GM21360 (cell line): ENCODE results near the gene TSPO2.

ENCODE experiments used
- ATAC-seq: cut with Tn5 transposase; IDR thresholded peaks from one replicate; pipeline ENCODE4 v1.9.1; 2021; ENCODE audit warnings: mild to moderate bottlenecking, moderate library complexity; ENCODE audit not compliant: unreplicated experiment

The TSPO2 gene

DNA sequence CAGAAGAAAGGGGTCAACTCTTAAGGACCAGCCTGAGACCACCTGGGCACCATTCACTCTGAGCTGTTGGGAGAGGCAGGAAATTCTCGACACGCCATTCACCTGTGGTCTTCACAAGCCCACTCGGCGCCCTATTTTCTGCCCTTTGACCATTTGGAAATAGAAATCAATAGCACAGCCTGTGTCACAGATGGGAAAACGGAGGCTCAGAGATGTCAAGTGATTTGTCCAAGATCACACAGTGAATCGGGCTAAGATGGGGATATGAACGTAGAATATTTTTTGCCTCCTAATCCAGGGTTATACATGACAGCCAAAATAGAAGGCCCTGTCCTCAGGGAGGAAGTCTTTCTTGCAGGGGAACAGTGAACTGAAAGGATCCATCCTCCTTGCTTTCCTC is 7.7 kb downstream of the TSPO2 start:
- no peak for ATAC-seq

DNA sequence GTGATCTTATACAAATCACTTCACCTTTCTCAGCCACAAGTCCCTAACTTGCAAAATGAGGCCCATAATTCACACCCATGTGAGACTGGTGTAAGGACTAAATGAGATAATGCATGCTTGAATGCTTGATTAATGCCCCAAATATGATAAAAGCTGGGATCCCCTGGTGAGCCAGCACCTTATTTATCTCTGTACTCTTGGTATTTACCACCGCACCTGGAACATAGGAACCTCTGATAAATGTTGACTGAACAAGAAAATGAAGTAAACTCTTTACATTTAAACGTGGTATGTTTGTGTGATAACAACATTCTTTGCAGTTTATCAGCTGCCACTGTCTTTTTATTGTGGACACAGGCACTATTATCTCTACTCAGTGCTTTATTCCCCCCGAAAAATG is 8.3 kb downstream of the TSPO2 start:
- no peak for ATAC-seq

DNA sequence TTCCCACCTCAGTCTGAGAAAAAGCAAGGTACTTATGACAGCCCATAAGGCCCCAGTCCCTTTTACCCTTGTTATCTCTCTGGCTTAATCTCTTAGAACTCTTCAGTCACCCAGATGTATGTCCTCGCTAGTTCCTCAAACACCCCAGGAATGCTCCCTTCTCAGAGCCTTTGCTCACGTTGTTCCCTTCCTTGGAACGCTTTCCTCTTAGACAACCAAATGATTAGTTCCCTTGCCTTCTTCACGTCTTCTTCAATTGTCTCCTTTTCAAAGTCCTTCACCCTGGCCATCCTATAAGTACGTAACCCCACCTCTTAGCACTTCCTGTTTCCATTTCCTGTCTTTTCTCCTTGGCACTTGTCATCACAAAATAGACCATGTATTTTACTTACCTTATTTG is 9.6 kb downstream of the TSPO2 start:
- no peak for ATAC-seq

DNA sequence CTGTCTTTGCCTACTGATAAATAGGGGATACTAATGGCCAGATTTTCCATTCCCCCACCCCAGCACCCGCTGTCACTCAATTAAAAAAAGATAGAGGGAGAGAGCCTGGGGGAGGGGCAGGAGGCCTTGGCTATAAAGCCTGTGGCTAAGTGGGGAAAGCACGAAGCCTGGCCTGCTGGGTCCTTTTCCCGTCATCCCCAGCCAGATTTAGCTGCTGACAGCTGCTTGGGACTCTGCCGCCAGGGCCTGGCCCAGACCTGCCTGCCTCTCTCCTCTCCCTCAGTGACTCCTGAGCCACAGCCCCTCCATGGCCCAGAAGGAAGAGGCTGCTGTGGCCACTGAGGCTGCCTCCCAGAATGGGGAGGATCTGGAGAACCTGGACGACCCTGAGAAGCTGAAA is 10.8 kb downstream of the TSPO2 start, which contains the start of gene APOBEC2:
TSS of gene APOBEC2 (plus strand) at position 162 of the 400 bp plus-strand sequence. CDS start at position 308, 146 bp downstream.
- no peak for ATAC-seq

DNA sequence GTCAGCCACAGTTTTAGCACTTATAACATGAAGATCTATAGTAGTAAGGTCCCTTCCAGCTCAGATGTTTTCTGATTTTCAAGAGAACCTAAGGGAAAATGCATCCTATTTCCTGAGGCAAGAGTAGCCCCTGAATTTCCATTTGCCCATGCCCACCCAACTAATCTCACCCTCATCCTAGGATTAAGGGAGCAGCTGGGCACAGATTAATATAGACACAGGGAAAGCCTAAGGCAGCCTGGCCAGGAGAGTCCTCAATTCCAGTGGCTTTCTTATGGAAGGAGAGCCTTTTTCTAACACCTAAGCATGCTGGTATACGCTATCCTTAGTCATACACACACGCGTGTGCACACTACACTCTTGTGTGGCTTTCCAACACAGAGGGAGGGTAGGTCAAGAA is 12.2 kb downstream of the TSPO2 start:
- ATAC-seq: no peak

DNA sequence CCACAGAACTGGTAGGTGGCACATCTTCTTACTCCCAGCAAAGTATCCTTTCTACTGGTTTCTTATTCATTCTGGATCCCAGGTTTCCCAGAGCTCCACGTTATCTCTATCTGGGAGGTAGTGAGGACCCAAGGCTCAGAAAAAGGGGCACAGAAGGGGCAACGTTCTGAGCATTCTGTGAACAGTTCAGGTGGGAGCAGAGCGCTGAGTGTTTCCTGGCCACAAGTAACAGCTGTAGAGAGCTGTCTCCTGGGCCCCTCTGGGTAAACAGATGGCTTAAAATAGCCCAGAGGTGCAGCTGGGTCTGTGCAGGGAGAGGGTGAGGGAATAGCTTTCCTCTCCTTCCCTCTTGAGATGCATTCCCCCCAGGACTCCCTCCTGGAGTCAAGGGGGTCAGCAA is 12.9 kb downstream of the TSPO2 start:
- ATAC-seq: no peak

DNA sequence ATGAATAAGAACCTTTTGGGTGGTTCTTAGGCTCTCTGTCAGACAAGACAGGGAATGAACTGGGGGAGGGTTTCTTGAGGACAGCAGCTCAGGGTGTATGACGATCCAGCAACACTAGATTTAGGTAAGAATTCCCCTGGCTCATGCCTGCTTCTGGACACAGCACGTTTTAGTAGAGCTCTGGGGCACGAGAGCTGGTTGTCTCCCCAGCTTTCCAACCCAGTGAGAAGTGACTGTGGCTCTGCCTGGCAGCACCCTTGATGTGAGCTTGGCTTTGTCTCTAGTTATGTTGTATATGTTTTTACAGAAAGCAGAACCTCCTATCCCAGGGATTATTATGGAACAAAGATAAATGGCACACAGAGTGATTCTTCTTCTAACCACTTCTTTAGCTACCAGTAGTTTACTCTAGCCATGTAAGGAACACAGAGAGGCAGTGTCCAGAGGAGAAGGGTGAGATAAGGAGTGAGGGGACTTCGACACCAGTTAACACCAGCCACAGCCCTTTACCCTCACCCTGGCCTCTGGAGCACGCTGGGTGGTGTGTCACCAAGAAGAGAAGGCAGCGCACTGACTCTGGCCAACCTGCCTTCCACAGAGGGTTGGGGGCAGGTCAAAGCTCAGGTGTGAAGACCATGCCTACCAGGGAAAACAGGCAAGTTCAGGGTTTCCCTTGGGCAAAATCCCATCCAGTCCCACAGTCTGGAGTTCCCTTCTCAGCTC is 14.7 kb downstream of the TSPO2 start:
- ATAC-seq: no peak

DNA sequence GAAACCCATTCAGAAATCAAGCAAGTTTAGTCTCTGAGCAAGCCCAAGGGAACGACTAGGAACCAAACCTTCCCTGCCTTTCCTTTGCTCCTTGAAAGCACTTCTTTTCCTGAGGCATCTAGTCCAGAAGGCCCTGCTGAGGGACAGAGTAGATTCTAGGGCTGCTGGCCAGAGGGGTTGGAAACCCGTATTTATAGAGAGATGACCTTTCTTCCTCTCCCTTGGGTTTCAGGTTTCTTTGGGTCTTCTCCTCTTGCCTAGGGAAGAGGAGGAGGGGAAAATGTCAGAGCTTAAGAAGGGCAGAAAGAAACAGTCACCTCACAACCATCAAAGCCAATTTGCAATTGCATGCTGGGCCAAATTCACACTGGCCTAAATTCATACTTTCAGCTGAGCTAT is 16.5 kb downstream of the TSPO2 start:
- no peak for ATAC-seq

DNA sequence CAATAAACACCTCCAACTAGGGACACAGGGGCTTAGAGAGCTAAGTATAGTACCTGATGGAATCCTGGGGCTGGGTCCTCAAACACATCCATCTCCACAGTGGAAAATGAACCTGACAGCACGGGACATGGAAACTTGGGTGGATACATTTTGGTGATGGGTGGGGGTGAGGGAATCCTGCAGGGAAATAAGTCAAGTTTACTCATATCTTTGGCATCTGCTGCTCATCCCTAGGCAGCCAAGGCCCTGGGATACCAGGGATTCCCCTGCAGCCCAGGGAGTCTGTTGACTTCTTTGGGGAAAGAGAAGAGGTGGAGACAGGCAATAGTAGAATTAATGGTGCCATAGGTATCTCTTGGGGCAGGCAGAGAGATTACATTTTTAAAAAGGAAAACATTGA is 17.3 kb downstream of the TSPO2 start:
- no peak for ATAC-seq

DNA sequence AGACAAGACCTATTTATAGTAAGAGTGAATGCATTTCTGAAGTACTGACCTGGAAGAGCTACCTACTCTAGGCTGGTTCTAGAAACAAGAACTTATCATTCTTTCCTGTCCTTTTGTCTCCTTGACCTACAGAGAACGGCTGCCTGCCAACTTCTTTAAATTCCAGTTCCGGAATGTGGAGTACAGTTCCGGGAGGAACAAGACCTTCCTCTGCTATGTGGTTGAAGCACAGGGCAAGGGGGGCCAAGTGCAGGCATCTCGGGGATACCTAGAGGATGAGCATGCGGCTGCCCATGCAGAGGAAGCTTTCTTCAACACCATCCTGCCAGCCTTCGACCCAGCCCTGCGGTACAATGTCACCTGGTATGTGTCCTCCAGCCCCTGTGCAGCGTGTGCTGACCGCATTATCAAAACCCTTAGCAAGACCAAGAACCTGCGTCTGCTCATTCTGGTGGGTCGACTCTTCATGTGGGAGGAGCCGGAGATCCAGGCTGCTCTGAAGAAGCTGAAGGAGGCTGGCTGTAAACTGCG is 19.0 kb downstream of the TSPO2 start:
- ATAC-seq: no peak

DNA sequence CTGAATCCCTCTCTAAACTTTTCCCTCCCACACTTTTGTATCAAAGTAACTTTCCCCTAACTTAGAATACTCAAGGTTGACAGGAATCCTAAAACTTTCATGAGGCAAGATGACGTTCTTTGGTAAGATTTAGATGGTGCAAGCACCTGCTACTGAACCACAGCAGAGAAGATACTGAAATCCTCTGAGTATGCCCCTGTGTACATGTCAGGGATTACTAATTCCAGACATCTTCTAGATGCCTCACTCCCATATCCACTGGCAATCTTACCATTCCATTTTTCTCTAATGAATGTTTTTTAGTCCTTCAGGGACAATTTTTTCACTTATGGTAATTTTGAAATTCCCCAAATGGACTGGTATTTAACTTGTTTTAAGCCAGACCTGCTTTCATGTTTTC is 19.8 kb downstream of the TSPO2 start:
- no peak for ATAC-seq

DNA sequence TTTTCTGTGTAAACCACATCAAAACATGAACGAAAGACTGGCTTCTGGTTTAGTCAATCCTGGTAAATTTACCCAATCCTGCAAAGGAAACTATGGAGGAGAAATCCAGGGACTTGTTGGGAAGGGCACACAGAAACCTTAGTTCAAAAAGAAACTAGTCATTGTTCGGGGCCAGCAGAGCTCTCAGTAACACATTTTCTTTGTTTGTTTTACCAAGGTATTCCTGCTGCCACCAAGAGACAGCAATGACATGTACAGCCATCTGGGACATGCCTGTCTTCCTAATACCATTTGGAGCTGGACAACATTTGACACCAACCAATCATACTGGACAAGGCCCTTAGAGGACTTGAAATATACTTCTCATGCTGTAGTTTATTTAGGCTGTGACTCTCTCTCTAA is 21.6 kb downstream of the TSPO2 start:
- ATAC-seq: no peak

DNA sequence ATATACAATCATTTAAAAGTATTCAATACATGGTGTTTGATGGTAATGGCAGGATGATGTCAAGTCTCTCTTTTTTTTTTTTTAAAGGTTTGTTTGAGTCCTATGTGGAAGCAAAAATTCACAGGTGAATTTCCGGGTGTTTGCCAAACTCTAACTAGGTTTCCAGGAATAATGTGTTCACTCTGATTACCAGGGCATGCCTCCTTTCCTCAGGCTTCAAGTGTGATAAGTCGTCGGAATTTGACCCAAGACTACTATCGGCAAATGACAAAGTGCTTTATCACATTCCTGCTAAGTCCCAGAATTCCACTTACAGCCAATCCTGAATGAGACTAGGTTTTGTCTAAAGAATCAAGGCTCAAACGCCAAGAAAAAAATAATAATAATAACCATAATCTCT is 22.6 kb downstream of the TSPO2 start:
- no peak for ATAC-seq

DNA sequence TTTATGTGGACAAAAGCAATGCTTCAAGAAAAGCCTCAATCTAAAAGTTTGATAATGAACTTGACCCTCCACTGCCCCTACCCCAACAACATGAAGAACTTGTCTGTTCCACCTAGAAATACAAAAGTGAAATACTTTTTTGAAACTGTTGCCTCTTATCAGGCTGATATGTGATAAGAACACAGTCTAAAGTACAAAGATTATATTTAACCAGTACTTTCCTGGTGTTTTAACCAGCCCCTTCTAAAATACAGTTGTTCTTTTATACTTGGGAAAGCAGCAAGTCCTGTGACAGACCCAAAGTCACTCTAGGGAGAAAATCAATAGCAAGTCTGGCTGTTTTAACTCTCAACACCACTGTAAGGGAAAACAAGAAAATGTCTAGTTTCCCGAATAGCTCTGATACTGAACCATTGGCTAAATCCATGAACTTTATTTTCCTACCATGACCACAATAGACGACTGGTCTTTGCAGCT is 23.3 kb downstream of the TSPO2 start:
- no peak for ATAC-seq

DNA sequence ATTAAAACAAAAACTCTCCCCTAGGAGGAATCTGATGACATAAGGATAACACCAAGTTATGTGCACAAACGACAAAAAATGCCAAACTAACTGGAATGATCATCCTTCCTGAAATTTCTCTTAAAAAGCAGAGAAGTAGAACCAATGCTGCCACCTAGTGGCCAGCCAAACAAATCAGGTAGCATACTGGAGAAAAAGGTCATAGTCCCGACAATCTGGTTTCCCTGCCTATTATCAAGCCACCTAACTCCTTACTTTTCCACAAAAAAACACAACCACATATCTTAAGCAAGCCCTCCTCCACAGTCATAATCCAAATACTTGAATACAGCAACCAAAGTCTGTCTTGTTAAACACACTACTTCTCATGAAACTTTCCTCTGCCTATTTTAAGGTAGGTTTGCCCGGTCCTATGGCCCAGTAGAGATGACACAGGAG is 24.6 kb downstream of the TSPO2 start:
- ATAC-seq: no peak

DNA sequence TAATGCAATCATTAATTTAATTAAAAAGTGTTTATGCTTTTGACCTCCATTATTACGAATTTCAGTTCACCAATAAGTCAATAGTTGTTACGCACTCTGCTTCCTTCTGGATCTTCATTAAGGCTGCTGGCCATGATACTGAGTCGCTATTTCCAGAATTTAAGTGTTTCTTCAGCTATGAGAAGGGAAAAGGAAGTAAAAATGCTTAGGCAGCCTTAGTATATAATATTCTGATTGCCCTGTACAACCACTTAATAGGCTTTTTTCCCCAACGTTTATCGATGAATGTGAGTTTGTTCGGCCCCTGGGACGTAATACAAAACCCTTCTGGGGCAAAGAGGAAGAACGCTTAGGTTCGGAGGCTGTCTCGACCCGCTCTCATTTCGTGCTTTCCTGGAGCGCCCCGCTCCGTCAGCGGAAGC is 29.2 kb downstream of the TSPO2 start:
- no peak for ATAC-seq

DNA sequence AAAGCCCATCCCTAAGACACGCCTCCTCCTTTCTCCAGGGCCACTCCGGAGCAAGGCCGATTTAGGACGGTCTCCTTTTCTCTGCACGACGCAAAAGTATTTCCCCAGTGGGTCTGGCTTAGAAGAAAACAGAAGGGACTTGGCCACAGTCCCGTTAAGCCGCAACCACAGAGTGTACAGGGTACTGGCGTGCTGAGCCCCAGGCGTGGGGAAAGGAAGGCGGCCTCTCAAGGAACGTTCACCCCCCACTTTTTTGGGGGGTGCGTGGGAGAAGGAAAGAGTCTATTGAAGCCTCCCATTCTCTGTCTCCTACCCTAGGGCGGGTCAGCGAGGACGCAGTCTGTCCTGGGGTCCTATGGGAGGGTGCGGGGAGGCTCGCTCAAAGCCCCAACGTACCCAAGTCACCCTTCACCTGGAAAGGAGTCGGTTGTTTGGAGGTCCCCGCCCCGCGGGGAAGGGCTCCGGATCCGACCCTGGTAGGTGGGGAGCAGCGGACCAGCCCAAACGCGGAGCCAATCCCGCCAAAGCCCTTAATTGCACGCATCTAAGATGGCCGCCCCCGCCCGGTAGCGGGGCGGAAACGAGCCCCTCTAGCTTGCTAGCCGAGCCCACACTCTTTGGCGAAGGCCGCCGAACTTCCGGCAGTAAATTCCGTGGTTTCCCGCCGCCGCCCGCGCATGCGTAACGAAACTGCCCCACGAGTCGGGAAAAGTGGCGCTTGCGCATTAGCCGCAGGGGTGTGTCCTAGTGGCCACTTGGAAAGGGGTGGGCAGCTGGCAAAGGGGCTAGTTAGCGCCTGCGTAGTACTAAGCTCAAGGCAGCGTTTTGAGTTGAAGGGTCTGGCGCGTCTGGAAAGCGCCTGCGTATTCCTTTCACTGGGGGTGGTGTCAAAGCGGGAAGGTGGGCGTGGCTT is 29.9 kb downstream of the TSPO2 start, which contains the start of gene OARD1:
TSS of gene OARD1 (minus strand) at position 434 of the 913 bp plus-strand sequence. CDS start 722 bp downstream, outside the sequence.
- peak; percentile 64 for ATAC-seq

DNA sequence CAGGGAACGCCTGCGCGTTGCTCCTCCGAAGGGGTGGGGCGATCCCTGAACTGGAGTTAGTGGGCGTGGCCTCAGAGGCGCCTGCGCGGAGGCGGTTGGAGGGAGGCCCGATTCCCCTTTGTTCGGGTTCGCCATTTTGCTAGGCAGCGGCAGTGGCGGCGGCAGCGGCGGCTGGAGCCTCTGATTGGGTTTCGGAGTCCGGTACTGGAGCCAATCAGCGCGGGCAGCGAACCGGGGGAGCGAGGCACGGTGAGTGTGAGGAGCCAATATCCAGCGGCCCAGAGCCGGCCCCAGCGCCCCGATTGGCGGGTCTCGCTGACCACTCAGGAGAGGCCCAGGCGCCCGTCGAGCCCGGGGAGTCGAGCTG is 30.6 kb downstream of the TSPO2 start, which contains the start of gene NFYA:
TSS of gene NFYA (plus strand) at position 139 of the 367 bp plus-strand sequence. CDS start 6,116 bp downstream, outside the sequence.
- peak; percentile 62 for ATAC-seq

DNA sequence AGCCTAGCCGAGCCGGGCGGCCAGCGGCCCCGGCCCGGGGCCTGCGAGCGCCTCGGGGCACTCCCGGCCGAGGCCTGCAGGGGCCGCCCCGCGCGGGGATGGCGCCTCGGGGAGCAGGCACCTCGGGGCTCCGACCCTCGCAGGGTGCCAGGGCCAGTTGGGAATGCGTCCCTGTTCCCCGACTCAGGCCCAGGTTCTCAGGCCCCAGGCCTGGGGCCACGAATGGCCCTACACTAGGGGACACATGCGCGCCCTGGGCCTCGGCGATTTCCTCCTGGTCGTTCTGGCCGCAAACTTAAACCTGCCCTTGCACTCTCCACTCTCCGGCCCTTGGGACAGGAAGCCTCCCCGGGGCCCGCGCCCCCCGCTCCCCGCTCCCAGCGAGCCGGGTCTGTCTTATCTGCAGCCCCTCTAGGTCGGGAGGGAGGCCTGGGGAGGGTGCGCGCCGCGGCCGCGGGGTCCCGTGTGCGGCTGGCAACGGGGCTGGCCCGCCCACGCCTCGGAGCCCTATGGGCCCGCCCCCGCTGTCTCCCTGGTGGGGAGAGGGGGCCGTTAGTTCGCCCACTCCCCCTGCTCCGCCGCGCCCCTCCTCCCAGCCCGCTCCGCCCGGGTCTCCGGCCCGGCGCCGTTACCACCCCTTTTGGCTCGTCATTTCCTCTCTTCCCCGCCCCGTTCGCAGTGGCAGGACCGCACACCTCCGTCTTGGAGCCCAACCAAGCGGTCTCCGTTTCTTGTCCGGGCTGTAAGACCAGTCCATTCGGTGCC is 31.1 kb downstream of the TSPO2 start:
- ATAC-seq: peak; percentile 21

DNA sequence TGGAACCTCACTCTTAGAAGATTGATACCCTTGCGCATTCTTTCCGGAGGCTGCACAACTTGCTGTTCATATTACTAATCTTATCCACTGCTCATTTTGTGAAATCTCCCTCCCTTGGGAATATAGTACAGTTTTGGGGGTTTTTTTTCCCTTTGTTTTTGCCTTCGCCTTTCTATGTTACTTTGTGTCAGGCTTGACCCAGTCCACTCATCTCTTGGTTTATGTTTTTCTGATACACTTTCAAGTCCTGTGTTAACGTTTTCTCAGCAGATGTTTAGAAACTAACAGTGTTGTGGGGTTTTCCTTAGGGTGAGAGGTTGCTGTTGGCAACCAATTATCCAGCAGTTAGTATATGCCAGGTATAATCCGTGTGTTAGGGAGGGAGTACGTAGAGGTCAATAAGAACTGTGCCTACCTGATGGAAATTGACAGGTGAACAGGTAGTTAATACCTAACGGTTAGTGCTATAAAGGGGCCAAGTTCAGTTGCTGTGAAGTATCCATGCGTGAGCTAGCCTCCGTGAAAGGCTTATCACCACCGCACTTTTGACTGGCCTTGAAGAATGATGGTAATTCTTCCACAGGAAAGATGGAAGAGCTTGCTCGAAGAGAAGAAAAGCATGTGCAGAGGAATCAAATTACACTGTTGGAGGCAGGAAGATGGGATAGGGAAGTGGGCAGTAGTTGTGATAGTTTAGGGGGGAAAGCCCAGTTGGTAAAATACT is 31.9 kb downstream of the TSPO2 start:
- no peak for ATAC-seq
